ENCODE measurements around the gene TSC2. TPM values are rescaled to one million over a fixed set of nuclear protein-coding genes. Genes with fewer than 3 reads are reported as not detected.

Gene TSC2
- polyA plus RNA-seq, 1 donor, result 85.9 TPM

DNA sequence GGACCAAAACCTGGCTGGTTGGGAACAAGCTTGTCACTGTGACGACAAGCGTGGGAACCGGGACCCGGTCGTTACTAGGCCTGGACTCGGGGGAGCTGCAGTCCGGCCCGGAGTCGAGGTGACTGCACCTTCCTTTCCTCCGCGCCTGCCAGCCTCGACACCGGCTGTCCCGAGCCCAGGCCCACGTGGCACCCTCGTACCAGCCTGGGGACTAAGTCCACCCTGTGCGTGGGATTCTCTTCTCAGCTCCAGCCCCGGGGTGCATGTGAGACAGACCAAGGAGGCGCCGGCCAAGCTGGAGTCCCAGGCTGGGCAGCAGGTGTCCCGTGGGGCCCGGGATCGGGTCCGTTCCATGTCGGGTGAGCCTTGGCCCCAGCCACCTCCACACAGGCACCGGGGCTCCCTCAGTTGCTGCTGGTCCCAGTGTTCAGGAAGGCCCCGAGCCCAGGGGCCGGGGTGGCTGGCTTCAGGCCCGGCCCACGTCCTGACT lies 31.6 kb downstream of the TSC2 start:
- H3K36me3 ChIP-seq (ENCODE audit: control insufficient read depth, insufficient read depth, low read length), result peaks cover 84% of the 10 kb centered on the region
- no CpG with 5 or more reads among the region's 30 CpGs for WGBS (ENCODE audit: insufficient coverage, low lambda C conversion rate)
- peaks cover 4% of the 10 kb centered on the region for H3K9me3 ChIP-seq (ENCODE audit: control insufficient read depth, low read depth, low read length)
- no peak for DNase-seq
- H3K27me3 ChIP-seq (ENCODE audit: control insufficient read depth, insufficient read depth, low read length), result no peaks in the 10 kb centered on the region
- H3K4me1 ChIP-seq (ENCODE audit: control insufficient read depth, insufficient read depth, low read length), result peaks cover 15% of the 10 kb centered on the region
- H3K4me3 ChIP-seq (ENCODE audit: low read length), result no peak overlapping the region
- no peak overlapping the region for H3K27ac ChIP-seq (ENCODE audit: low read length)

DNA sequence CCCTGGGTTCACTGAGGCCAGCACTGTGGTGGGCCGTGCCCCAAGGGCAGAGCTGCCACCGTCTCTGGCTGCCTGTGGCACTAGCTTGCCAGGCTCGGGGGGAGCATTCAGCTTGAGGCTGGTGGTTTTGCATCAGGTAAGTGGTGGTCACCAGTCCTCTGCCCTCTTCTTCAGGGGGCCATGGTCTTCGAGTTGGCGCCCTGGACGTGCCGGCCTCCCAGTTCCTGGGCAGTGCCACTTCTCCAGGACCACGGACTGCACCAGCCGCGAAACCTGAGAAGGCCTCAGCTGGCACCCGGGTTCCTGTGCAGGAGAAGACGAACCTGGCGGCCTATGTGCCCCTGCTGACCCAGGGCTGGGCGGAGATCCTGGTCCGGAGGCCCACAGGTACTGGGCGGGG lies 32.2 kb downstream of the TSC2 start:
- H3K9me3 ChIP-seq (ENCODE audit: control insufficient read depth, low read depth, low read length), result peaks cover 4% of the 10 kb centered on the region
- no CpG with 5 or more reads among the region's 16 CpGs for WGBS (ENCODE audit: insufficient coverage, low lambda C conversion rate)
- peaks cover 15% of the 10 kb centered on the region for H3K4me1 ChIP-seq (ENCODE audit: control insufficient read depth, insufficient read depth, low read length)
- H3K36me3 ChIP-seq (ENCODE audit: control insufficient read depth, insufficient read depth, low read length), result peaks cover 87% of the 10 kb centered on the region
- no peak overlapping the region for H3K4me3 ChIP-seq (ENCODE audit: low read length)
- no peaks in the 10 kb centered on the region for H3K27me3 ChIP-seq (ENCODE audit: control insufficient read depth, insufficient read depth, low read length)
- no peak for DNase-seq
- H3K27ac ChIP-seq (ENCODE audit: low read length), result no peak overlapping the region

DNA sequence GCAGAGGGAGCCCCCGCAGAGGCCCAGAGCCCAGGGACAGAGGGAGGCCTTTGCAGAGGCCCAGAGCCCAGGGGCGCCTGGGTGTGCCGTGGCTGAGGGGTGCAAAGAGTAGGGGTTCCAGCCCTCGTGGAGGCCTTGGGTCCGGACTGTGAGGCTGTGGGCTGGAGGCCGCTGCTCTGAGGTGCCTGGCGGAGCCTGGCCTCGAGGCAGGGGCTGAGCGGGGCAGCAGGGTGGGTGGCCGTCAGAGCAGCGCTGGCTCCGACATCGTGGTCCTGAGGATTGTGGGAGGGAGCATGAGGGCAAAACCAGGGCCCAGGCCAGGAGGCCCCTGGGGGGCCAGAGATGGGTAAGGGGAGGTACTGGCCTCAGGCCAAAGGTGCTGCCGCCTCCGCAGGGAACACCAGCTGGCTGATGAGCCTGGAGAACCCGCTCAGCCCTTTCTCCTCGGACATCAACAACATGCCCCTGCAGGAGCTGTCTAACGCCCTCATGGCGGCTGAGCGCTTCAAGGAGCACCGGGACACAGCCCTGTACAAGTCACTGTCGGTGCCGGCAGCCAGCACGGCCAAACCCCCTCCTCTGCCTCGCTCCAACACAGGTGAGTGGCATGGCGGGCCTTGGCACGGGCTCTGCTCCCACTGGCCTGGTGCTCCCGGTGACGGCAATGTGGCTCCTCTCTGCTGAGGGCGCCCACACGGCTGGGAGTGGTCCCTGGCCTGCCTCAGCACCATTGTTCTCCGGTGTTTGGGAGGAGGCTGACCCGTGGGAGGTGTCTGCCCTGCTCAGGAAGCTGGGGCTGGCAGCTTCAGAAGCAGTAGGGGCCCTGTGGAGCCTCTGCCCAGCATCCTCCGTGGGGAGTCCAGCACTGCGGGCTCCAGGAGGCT lies 33.7 kb downstream of the TSC2 start:
- WGBS (ENCODE audit: insufficient coverage, low lambda C conversion rate), result no CpG with 5 or more reads among the region's 35 CpGs
- no peak for DNase-seq
- Histone ChIP-seq H3K27ac (ENCODE audit: low read length) (peak overlapping the region; percentile 62), H3K4me1 (ENCODE audit: control insufficient read depth, insufficient read depth, low read length) (peaks cover 15% of the 10 kb centered on the region), H3K9me3 (ENCODE audit: control insufficient read depth, low read depth, low read length) (peaks cover 4% of the 10 kb centered on the region), H3K27me3 (ENCODE audit: control insufficient read depth, insufficient read depth, low read length) (no peaks in the 10 kb centered on the region), H3K4me3 (ENCODE audit: low read length) (no peak overlapping the region), H3K36me3 (ENCODE audit: control insufficient read depth, insufficient read depth, low read length) (peaks cover 90% of the 10 kb centered on the region)

DNA sequence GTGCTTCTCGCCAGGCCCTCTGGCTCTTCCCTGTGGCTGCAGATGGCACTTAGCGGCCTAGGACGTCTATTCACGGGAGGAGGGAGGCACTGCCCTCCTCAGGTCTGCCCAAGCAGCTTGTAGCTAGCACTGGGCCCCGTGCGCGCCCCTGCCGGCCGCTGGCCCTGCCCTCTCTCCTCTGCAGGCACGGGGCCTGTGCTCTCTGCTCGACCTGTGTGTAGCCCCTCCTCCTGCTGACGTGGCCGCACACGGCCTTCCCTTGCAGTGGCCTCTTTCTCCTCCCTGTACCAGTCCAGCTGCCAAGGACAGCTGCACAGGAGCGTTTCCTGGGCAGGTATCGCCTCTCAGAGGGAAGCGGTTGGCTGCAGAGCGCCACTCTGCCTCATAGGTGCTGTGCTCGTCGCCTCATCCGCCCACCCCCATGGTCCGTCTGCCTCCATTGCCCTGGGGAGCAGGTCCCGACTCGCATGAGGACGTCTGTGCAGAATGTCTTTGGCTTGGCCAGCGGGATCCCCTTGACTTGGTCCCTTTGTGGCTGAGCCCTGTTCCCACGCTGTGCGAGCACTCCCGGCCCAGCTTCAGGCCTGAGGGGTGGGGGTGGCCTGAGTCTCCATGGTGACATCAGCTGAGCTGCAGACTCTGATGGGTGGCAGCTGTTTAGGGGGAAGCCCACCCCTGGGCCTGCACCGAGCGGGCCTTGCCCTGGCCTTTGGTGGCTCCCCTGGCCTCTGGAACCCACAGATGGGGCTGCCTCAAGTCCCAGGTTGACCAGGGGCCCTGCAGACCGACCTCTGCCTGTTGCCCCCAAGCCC lies 34.6 kb downstream of the TSC2 start:
- H3K36me3 ChIP-seq (ENCODE audit: control insufficient read depth, insufficient read depth, low read length), result peaks cover 92% of the 10 kb centered on the region
- H3K9me3 ChIP-seq (ENCODE audit: control insufficient read depth, low read depth, low read length), result peaks cover 4% of the 10 kb centered on the region
- no peak overlapping the region for H3K4me3 ChIP-seq (ENCODE audit: low read length)
- no peaks in the 10 kb centered on the region for H3K27me3 ChIP-seq (ENCODE audit: control insufficient read depth, insufficient read depth, low read length)
- DNase-seq, result peak; percentile 33 to 48
- peak overlapping the region; percentile 62 for H3K27ac ChIP-seq (ENCODE audit: low read length)
- WGBS (ENCODE audit: insufficient coverage, low lambda C conversion rate), result no CpG with 5 or more reads among the region's 32 CpGs
- peaks cover 15% of the 10 kb centered on the region for H3K4me1 ChIP-seq (ENCODE audit: control insufficient read depth, insufficient read depth, low read length)

DNA sequence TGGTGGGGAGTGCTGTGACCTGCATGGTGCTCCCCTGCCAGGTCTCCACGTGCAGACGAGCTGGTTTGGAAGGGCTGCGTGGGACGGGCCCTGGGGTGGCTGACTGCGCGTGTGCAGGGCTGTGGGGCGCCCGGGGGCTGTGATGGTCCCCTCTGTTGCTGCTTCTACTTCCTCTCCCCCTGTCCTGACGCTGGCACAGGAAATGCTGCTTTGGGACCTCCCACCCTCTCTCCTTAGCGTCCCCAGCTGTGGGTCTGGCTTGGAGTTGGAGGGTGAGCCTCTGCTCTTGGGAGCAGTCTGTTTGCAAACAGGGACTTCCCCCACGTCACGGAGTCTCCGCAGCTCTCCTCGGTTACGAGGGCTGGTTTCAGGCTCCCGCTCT lies 35.2 kb downstream of the TSC2 start:
- Histone ChIP-seq H3K9me3 (ENCODE audit: control insufficient read depth, low read depth, low read length) (peaks cover 4% of the 10 kb centered on the region), H3K4me1 (ENCODE audit: control insufficient read depth, insufficient read depth, low read length) (peaks cover 15% of the 10 kb centered on the region), H3K27me3 (ENCODE audit: control insufficient read depth, insufficient read depth, low read length) (no peaks in the 10 kb centered on the region), H3K4me3 (ENCODE audit: low read length) (no peak overlapping the region), H3K36me3 (ENCODE audit: control insufficient read depth, insufficient read depth, low read length) (peaks cover 93% of the 10 kb centered on the region), H3K27ac (ENCODE audit: low read length) (peak overlapping the region; percentile 62)
- peak; percentile 49 to 50 for DNase-seq
- WGBS (ENCODE audit: insufficient coverage, low lambda C conversion rate), result no CpG with 5 or more reads among the region's 16 CpGs

DNA sequence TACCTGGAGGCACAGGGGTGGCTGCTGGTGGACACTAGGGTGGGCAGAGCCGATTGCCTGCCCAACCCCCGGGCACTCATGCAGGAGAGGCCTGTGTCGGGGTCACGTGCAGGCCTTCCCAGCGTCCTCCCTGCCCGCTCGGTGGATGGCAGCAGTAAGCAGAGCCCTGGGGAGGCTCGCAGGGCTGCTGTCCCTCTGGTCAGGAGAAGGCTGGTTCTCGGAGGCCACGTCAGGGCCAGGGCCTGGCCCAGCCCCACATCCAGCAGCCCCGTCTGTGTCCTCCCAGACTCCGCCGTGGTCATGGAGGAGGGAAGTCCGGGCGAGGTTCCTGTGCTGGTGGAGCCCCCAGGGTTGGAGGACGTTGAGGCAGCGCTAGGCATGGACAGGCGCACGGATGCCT lies 35.6 kb downstream of the TSC2 start:
- H3K36me3 ChIP-seq (ENCODE audit: control insufficient read depth, insufficient read depth, low read length), result peaks cover 94% of the 10 kb centered on the region

DNA sequence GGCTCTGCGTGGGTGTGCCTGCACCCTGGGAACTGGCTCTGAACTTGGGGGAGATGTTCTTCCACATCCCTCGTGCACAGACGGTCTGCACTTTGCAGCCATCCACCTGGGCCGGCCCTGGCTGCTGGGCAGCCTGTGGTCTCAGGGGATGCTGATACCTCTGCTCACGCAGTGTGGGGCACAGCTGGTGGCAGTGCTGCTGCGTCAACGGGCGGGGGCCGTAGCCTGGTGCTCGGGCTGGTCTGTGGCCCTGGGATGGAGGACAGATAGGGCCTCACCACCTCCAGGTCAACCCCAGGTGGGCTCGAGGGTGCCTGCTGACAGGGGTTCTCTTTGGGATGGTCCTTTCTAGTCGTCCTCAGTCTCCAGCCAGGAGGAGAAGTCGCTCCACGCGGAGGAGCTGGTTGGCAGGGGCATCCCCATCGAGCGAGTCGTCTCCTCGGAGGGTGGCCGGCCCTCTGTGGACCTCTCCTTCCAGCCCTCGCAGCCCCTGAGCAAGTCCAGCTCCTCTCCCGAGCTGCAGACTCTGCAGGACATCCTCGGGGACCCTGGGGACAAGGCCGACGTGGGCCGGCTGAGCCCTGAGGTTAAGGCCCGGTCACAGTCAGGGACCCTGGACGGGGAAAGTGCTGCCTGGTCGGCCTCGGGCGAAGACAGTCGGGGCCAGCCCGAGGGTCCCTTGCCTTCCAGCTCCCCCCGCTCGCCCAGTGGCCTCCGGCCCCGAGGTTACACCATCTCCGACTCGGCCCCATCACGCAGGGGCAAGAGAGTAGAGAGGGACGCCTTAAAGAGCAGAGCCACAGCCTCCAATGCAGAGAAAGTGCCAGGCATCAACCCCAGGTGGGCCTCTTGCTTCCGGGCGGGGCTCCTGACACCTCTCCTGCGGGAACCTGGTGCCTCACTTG lies 36.3 kb downstream of the TSC2 start:
- Histone ChIP-seq H3K27me3 (ENCODE audit: control insufficient read depth, insufficient read depth, low read length) (no peaks in the 10 kb centered on the region), H3K36me3 (ENCODE audit: control insufficient read depth, insufficient read depth, low read length) (peaks cover 94% of the 10 kb centered on the region), H3K4me1 (ENCODE audit: control insufficient read depth, insufficient read depth, low read length) (peaks cover 15% of the 10 kb centered on the region), H3K4me3 (ENCODE audit: low read length) (no peak overlapping the region), H3K9me3 (ENCODE audit: control insufficient read depth, low read depth, low read length) (peaks cover 4% of the 10 kb centered on the region), H3K27ac (ENCODE audit: low read length) (no peak overlapping the region)
- WGBS (ENCODE audit: insufficient coverage, low lambda C conversion rate), result no CpG with 5 or more reads among the region's 44 CpGs
- DNase-seq, result no peak

More for the DNA sequence above, 35.6 kb downstream of the TSC2 start:
- Histone ChIP-seq H3K27me3 (ENCODE audit: control insufficient read depth, insufficient read depth, low read length) (no peaks in the 10 kb centered on the region), H3K4me1 (ENCODE audit: control insufficient read depth, insufficient read depth, low read length) (peaks cover 15% of the 10 kb centered on the region), H3K9me3 (ENCODE audit: control insufficient read depth, low read depth, low read length) (peaks cover 4% of the 10 kb centered on the region), H3K27ac (ENCODE audit: low read length) (peak overlapping the region; percentile 58), H3K4me3 (ENCODE audit: low read length) (no peak overlapping the region)
- WGBS (ENCODE audit: insufficient coverage, low lambda C conversion rate), result no CpG with 5 or more reads among the region's 19 CpGs
- no peak for DNase-seq

DNA sequence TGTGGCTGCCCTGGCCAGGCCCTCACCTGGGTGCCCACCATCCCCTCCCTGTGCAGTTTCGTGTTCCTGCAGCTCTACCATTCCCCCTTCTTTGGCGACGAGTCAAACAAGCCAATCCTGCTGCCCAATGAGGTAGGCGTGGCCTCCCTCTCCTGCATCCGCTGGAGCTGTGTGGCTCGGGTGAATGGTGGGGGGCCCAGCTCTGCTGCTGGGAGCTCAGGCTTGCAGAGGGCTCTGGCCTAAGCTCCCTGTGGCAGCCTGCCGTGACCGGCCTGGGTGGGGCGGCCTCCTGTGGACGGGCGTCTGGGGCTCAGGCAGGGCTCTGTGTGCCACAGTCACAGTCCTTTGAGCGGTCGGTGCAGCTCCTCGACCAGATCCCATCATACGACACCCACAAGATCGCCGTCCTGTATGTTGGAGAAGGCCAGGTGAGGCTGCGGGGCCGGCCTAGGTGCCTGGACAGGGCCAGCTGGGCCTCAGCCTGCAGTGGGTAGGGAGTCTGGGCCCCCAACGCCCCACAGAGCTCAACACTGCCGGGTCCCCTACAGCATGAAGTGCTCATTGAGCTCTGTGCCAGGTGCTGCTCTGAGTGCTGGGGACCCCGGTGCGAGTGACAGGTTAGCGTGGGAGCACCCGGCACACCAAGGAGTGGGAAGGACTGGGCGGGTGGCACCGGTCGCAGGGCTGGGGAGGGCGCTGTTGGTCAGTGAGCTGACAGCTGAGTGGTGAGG lies 37.3 kb downstream of the TSC2 start:
- Histone ChIP-seq H3K9me3 (ENCODE audit: control insufficient read depth, low read depth, low read length) (peaks cover under 1% of the 10 kb centered on the region), H3K4me3 (ENCODE audit: low read length) (no peak overlapping the region), H3K36me3 (ENCODE audit: control insufficient read depth, insufficient read depth, low read length) (peaks cover 92% of the 10 kb centered on the region), H3K4me1 (ENCODE audit: control insufficient read depth, insufficient read depth, low read length) (peaks cover 15% of the 10 kb centered on the region), H3K27me3 (ENCODE audit: control insufficient read depth, insufficient read depth, low read length) (no peaks in the 10 kb centered on the region), H3K27ac (ENCODE audit: low read length) (no peak overlapping the region)
- WGBS (ENCODE audit: insufficient coverage, low lambda C conversion rate), result no CpG with 5 or more reads among the region's 29 CpGs
- DNase-seq, result no peak

DNA sequence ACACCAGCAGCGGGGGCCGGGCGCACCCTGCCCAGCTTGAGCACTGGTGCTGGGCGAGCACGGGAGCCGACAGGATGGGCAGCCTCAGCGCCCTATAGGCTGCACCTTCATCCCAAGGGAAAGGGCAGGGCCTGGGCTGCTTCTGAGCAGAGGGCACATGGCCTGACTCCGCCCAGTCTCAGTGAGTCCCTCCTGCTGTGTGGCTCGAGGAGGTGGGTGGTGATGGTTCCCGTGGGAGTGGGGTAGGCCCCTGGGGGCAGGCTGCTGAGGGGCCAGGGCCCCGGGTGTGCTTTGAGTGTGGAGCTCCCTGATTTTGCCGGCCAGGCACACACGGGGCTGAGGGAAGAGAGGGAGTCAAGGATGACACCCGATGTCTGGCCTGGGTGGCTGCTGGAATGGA lies 37.9 kb downstream of the TSC2 start:
- Histone ChIP-seq H3K27ac (ENCODE audit: low read length) (no peak overlapping the region), H3K4me3 (ENCODE audit: low read length) (no peak overlapping the region), H3K9me3 (ENCODE audit: control insufficient read depth, low read depth, low read length) (peaks cover 6% of the 10 kb centered on the region), H3K27me3 (ENCODE audit: control insufficient read depth, insufficient read depth, low read length) (no peaks in the 10 kb centered on the region), H3K4me1 (ENCODE audit: control insufficient read depth, insufficient read depth, low read length) (peaks cover 19% of the 10 kb centered on the region), H3K36me3 (ENCODE audit: control insufficient read depth, insufficient read depth, low read length) (peaks cover 94% of the 10 kb centered on the region)
- DNase-seq, result no peak
- no CpG with 5 or more reads among the region's 14 CpGs for WGBS (ENCODE audit: insufficient coverage, low lambda C conversion rate)

Data from large intestine (tissue), 3 donors.